NT2/D1 (cell line): ENCODE data around the gene CDH12.

Source experiments
- SUZ12 ChIP-seq: IDR thresholded peaks from 2 replicates; pipeline ENCODE4 v1.6.1; 2011; ENCODE audit not compliant: insufficient read length, insufficient read depth; ENCODE audit errors: extremely low read depth
- YY1 ChIP-seq: IDR thresholded peaks from 2 replicates; pipeline ENCODE4 v1.6.1; 2011; ENCODE audit not compliant: insufficient read length, insufficient read depth
- ZNF274 ChIP-seq: IDR thresholded peaks from 2 replicates; pipeline ENCODE4 v1.6.1; 2011; ENCODE audit warnings: mild to moderate bottlenecking, low read depth, low read length

DNA sequence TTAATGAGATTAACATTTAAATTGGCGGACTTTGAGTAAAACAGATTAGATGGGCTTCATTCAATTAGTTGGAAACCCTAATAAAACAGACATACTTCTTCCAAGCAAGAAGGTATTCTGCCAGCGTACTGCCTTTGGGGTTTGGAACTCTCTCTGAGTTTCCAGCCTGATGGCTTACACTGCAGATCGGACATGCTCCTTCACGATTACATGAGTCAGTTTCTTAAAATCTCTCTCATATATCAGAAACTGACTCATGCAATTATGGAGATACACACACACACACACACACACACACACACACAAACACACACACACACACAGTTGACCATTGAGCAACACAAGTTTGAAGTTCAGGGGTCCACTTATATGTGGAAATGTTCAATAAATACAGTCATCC lies 789.4 kb downstream of the CDH12 start:
- TF ChIP-seq YY1 (no peak), ZNF274 (no peak), SUZ12 (no peak)
